Spleen (tissue), 11 donors: ENCODE data around the gene TIE1. TPM values are rescaled to one million over a fixed set of nuclear protein-coding genes. Genes with fewer than 3 reads are reported as not detected.

Experiments
- DNase-seq: peaks from one replicate; pipeline ENCODE4 v3.0.0-alpha.2; 2020
- H3K27ac ChIP-seq, 8 donors: fragments of 200-600 bp; sonication (generic) in 7 of 8; 1 replicate in 4 of 8; 2 replicates in 4 of 8; pipeline versions ENCODE4 v1.5.0 to v1.8.0; 2016 to 2021; ENCODE audit warnings: inconsistent platforms in 4 of 8, mild to moderate bottlenecking in 4 of 8, moderate library complexity in 1 of 8
- H3K27me3 ChIP-seq, 7 donors: fragments of 200-600 bp; sonication (generic) in 6 of 7; replicated peaks in 1 of 7; 1 replicate in 4 of 7; 2 replicates in 3 of 7; pipeline versions ENCODE4 v1.5.0 to v1.8.0; 2016 to 2021; ENCODE audit warnings: inconsistent platforms in 3 of 7, mild to moderate bottlenecking in 1 of 7
- H3K36me3 ChIP-seq, 6 donors: fragments of 200-600 bp; sonication (generic) in 5 of 6; 1 replicate in 4 of 6; 2 replicates in 2 of 6; pipeline versions ENCODE4 v1.5.0 to v1.8.0; 2016 to 2021; ENCODE audit warnings: inconsistent platforms in 2 of 6
- H3K4me1 ChIP-seq, 6 donors: fragments of 200-600 bp; sonication (generic) in 5 of 6; 1 replicate in 3 of 6; 2 replicates in 3 of 6; pipeline versions ENCODE4 v1.5.0 to v1.8.0; 2016 to 2021; ENCODE audit warnings: inconsistent platforms in 3 of 6
- H3K4me3 ChIP-seq, 8 donors: fragments of 200-600 bp; sonication (generic) in 7 of 8; 1 replicate in 4 of 8; 2 replicates in 4 of 8; pipeline versions ENCODE4 v1.5.0 to v1.8.0; 2016 to 2021; ENCODE audit warnings: inconsistent platforms in 4 of 8, mild to moderate bottlenecking in 4 of 8, moderate library complexity in 2 of 8
- H3K9me3 ChIP-seq, 8 donors: fragments of 200-600 bp; sonication (generic) in 7 of 8; 1 replicate in 4 of 8; 2 replicates in 4 of 8; pipeline versions ENCODE4 v1.5.0 to v1.8.0; 2016 to 2021; ENCODE audit warnings: inconsistent platforms in 4 of 8
- CTCF ChIP-seq, 11 experiments: fragments of 200-600 bp in 7 of 11; fragments of 450-650 bp in 4 of 11; sonication (generic) in 4 of 11; IDR thresholded peaks in 8 of 11; conservative IDR thresholded peaks in 3 of 11; 1 replicate in 7 of 11; 2 replicates in 4 of 11; pipeline versions ENCODE4 v1.4.0 to v1.8.0; 2016 to 2021; ENCODE audit warnings: antibody characterized with exemption in 11 of 11, inconsistent platforms in 4 of 11, mild to moderate bottlenecking in 1 of 11
- POLR2A ChIP-seq, 3 donors: fragments of 450-650 bp; IDR thresholded peaks; one replicate each; pipeline ENCODE4 v1.5.1; 2017; ENCODE audit warnings: antibody characterized with exemption in 3 of 3, mild to moderate bottlenecking in 1 of 3
- POLR2AphosphoS5 ChIP-seq, 3 donors: sonication (generic); formaldehyde crosslinking; IDR thresholded peaks; one replicate each; pipeline ENCODE4 v1.5.1; 2017; ENCODE audit warnings: antibody characterized with exemption in 3 of 3
- WGBS, 5 donors: extraction: QIAGEN DNeasy Blood & Tissue Kit in 3 of 5; methylation state at CpG; one replicate each; pipeline versions ENCODE4 v1.1.5 to v1.1.7; 2013 to 2018; 5-methylcytosine and 5-hydroxymethylcytosine counted together
- intact Hi-C: fragments of 100-400 bp; cut with DNase I; formaldehyde crosslinking; loops from one replicate; pipeline ENCODE4 v1.15.0; 2023; ENCODE audit warnings: low total_unique reads
- polyA plus RNA-seq, 3 donors: library from polyadenylated mRNA; stranded (reverse); fragments of 200-250 nt; gene quantifications; one replicate each; pipeline ENCODE4 v1.2.1, GENCODE V29; 2013
- total RNA-seq, 7 donors: library from RNA; depleted of rRNA in 3 of 7; stranded (reverse); fragments of >200 nt in 3 of 7; fragmentation: NEBNext Ultra II Directional in 4 of 7; extraction: Animal tissue kit (Norgen Biotek cat#: 25700) in 4 of 7; gene quantifications; one replicate each; pipeline versions ENCODE4 v1.1.0 to v1.2.1, GENCODE V29; 2016 to 2021
- donor health status: healthy with polysubstance abuse.
- donor health status: DM: no; HTN: no; CAD: no; lungs with moderate emphysema.
- donor health status: DM: no; HTN: no; CAD: no.
- donor health status: Bipolar disorder and iron deficiency.
- donor health status: healthy.
- donor health status: DM: no; HTN: no; CAD: no.
- donor health status: DM: yes; HTN: yes; CAD: no.

TIE1 gene
- total and polyA plus RNA-seq, 10 donors = 4.9 to 81.8 (median 55.7) TPM

- Histone ChIP-seq H3K36me3 (peaks cover 0 to 5% (median 0%) of the 10 kb centered on the region in 6 donors), H3K4me3 (no peak overlapping the region), H3K9me3 (no peaks in the 10 kb centered on the region), H3K27me3 (no peaks in the 10 kb centered on the region), H3K4me1 (peaks cover 12 to 26% (median 21%) of the 10 kb centered on the region in 6 donors), H3K27ac (no peak overlapping the region)
- no peak for TF ChIP-seq POLR2A (IDR thresholded peaks at IDR 0.05)
- TF ChIP-seq POLR2AphosphoS5 (IDR thresholded peaks at IDR 0.05) = no peak
- no peak for TF ChIP-seq CTCF (IDR thresholded peaks at IDR 0.05 in 8 of 11, conservative IDR thresholded peaks at IDR 0.05 in 3 of 11)
- 90 to 100% (median 94%) methylated on average over 2 of the region's 2 CpGs for WGBS, 5 donors
- intact Hi-C loops = no loop called here
- DNase-seq = no peak
These were observed 54.2 kb downstream of the TIE1 start for GRCh38 chr1:43354936-43355335.

GRCh38 chr1:43357251-43357650 lies 56.5 kb downstream of the TIE1 start:
- no peak for DNase-seq
- TF ChIP-seq POLR2A (IDR thresholded peaks at IDR 0.05) (no peak), POLR2AphosphoS5 (IDR thresholded peaks at IDR 0.05) (no peak), CTCF (IDR thresholded peaks at IDR 0.05 in 8 of 11, conservative IDR thresholded peaks at IDR 0.05 in 3 of 11) (no peak)
- Histone ChIP-seq H3K4me1 (peaks cover 12 to 43% (median 23%) of the 10 kb centered on the region in 6 donors), H3K9me3 (no peaks in the 10 kb centered on the region), H3K27ac (no peak overlapping the region), H3K4me3 (no peak overlapping the region), H3K36me3 (peaks cover 0 to 28% (median 10%) of the 10 kb centered on the region in 6 donors), H3K27me3 (no peaks in the 10 kb centered on the region)
- intact Hi-C loops = no loop called here
- 92 to 97% (median 95%) methylated on average over 4 of the region's 4 CpGs for WGBS, 5 donors

GRCh38 chr1:43358121-43358745 lies 57.5 kb downstream of the TIE1 start:
- Histone ChIP-seq H3K4me3 (peak overlapping the region; percentile 63 to 88 (median 70)), H3K36me3 (peaks cover 0 to 38% (median 20%) of the 10 kb centered on the region in 6 donors), H3K27ac (peak overlapping the region; percentile 82 to 96 (median 87)), H3K4me1 (peaks cover 12 to 49% (median 23%) of the 10 kb centered on the region in 6 donors), H3K9me3 (no peaks in the 10 kb centered on the region), H3K27me3 (no peaks in the 10 kb centered on the region)
- 0 to 1% (median 1%) methylated on average over 17 to 33 of the region's 33 CpGs for WGBS, 5 donors
- intact Hi-C loops = no loop called here
- TF ChIP-seq POLR2A (IDR thresholded peaks at IDR 0.05) (no peak), CTCF (IDR thresholded peaks at IDR 0.05 in 8 of 11, conservative IDR thresholded peaks at IDR 0.05 in 3 of 11) (peak in 6 of 11 experiments; percentile 6 to 33 (median 26))
- no peak for DNase-seq

GRCh38 chr1:43358746-43359693 lies 58.2 kb downstream of the TIE1 start, which contains the start of gene CDC20:
Gene CDC20, plus strand, starts transcription at chr1:43358981. Its CDS starts 235 bp downstream, at chr1:43359216.
- peaks cover 3 to 46% (median 28%) of the 10 kb centered on the region in 6 donors for H3K36me3 ChIP-seq
- peaks cover 12 to 56% (median 23%) of the 10 kb centered on the region in 6 donors for H3K4me1 ChIP-seq
- H3K27ac ChIP-seq = peak within 1 kb of the TSS; percentile 82 to 96 (median 87)
- H3K27me3 ChIP-seq = no peaks in the 10 kb centered on the region
- peak within 1 kb of the TSS; percentile 63 to 88 (median 70) for H3K4me3 ChIP-seq
- WGBS, 5 donors = 3 to 5% (median 4%) methylated on average over 24 to 59 of the region's 59 CpGs
- intact Hi-C loops = no loop called here
- TF ChIP-seq POLR2A (IDR thresholded peaks at IDR 0.05) (no peak), CTCF (IDR thresholded peaks at IDR 0.05 in 8 of 11, conservative IDR thresholded peaks at IDR 0.05 in 3 of 11) (peak in 1 of 11 experiments; percentile 37), POLR2AphosphoS5 (IDR thresholded peaks at IDR 0.05) (peak; percentile 79 to 83 (median 80))
- DNase-seq = peak; percentile 98
- H3K9me3 ChIP-seq = no peaks in the 10 kb centered on the region
